Hepatocyte (in vitro differentiated cells): ENCODE results near the gene RASGRF1.

Experiments used
- CTCF ChIP-seq: fragments of 200-600 bp; sonication (generic); IDR thresholded peaks from 2 replicates; pipeline ENCODE4 v1.5.1; 2016; ENCODE audit warnings: antibody characterized with exemption, mild to moderate bottlenecking; ENCODE audit not compliant: poor library complexity
- EZH2phosphoT487 ChIP-seq: fragments of 200-600 bp; sonication (generic); IDR thresholded peaks from one replicate; pipeline ENCODE4 v1.6.1; 2018; ENCODE audit warnings: antibody characterized with exemption, mild to moderate bottlenecking, low read depth, moderate library complexity; ENCODE audit not compliant: unreplicated experiment, severe bottlenecking

- TF ChIP-seq EZH2phosphoT487 (no peak), CTCF (no peak)
These were observed 131.2 kb downstream of the RASGRF1 start for GRCh38 chr15:78959360-78959759.
